HEK293 (cell line): ENCODE measurements around the gene OBP2B.

Experiments used
- CTCF ChIA-PET: fragments of 350-600 bp; formaldehyde crosslinking; extraction: SDS; loops from one replicate; lab custom pipeline; 2021; ENCODE audit warnings: antibody characterized with exemption; lab: Yijun Ruan, JAX
- POLR2A ChIA-PET: fragments of 300-600 bp; formaldehyde crosslinking; extraction: SDS; loops from one replicate; lab custom pipeline; 2020; ENCODE audit warnings: antibody characterized with exemption, inconsistent platforms; lab: Yijun Ruan, JAX
- H3K27ac ChIP-seq: fragments of 200-500 bp; sonication (Bioruptor generic); 2 replicates; pipeline ENCODE4 v1.5.1; 2014; ENCODE audit warnings: low read depth, low read length, control low read depth, inconsistent platforms; ENCODE audit errors: extremely low read depth
- H3K36me3 ChIP-seq, 2 experiments: fragments of 200-500 bp in 1 of 2; sonication (Bioruptor generic) in 1 of 2; 1 replicate in 1 of 2; 2 replicates in 1 of 2; pipeline ENCODE4 v1.5.1; 2014 to 2017; ENCODE audit warnings: inconsistent platforms in 2 of 2, low read length in 2 of 2; ENCODE audit not compliant: control insufficient read depth in 2 of 2, insufficient read depth in 1 of 2
- H3K4me1 ChIP-seq: fragments of 200-500 bp; sonication (Bioruptor generic); 2 replicates; pipeline ENCODE4 v1.5.1; 2014; ENCODE audit warnings: mild to moderate bottlenecking, low read length, inconsistent platforms; ENCODE audit not compliant: control insufficient read depth, insufficient read depth
- H3K4me3 ChIP-seq: 2 replicates; pipeline ENCODE4 v1.5.1; 2011; ENCODE audit warnings: low read depth, mild to moderate bottlenecking, control low read depth, low read length, moderate library complexity
- H3K9me3 ChIP-seq: fragments of 200-500 bp; sonication (Bioruptor generic); 2 replicates; pipeline ENCODE4 v1.5.1; 2014; ENCODE audit warnings: low read depth, low read length, inconsistent platforms; ENCODE audit not compliant: control insufficient read depth, insufficient read depth
- KLF16 ChIP-seq: fragments of 450-650 bp; formaldehyde crosslinking; IDR thresholded peaks from 2 replicates; pipeline ENCODE4 v1.5.1; 2017; ENCODE audit warnings: missing biosample characterization, missing genetic modification characterization
- SP7 ChIP-seq: fragments of 450-650 bp; formaldehyde crosslinking; IDR thresholded peaks from 2 replicates; pipeline ENCODE4 v1.5.1; 2016; ENCODE audit warnings: missing biosample characterization, missing genetic modification characterization
- TRIM28 ChIP-seq: IDR thresholded peaks from 2 replicates; pipeline ENCODE4 v1.6.1; 2011; ENCODE audit warnings: low read length, control low read depth, borderline replicate concordance
- ZBTB1 ChIP-seq: fragments of 450-650 bp; formaldehyde crosslinking; IDR thresholded peaks from 2 replicates; pipeline ENCODE4 v1.5.1; 2016; ENCODE audit warnings: missing biosample characterization, missing genetic modification characterization
- ZBTB17 ChIP-seq: fragments of 450-650 bp; formaldehyde crosslinking; IDR thresholded peaks from 2 replicates; pipeline ENCODE4 v1.5.1; 2016; ENCODE audit warnings: missing biosample characterization, missing genetic modification characterization
- ZBTB48 ChIP-seq: fragments of 450-650 bp; formaldehyde crosslinking; IDR thresholded peaks from 2 replicates; pipeline ENCODE4 v1.5.1; 2016; ENCODE audit warnings: missing biosample characterization, missing genetic modification characterization
- ZIC2 ChIP-seq: fragments of 450-650 bp; formaldehyde crosslinking; IDR thresholded peaks from 2 replicates; pipeline ENCODE4 v1.5.1; 2016; ENCODE audit warnings: missing biosample characterization, missing genetic modification characterization
- ZNF114 ChIP-seq: fragments of 450-650 bp; formaldehyde crosslinking; IDR thresholded peaks from 2 replicates; pipeline ENCODE4 v1.5.0; 2017; ENCODE audit warnings: missing biosample characterization, missing genetic modification characterization
- ZNF138 ChIP-seq: fragments of 450-650 bp; formaldehyde crosslinking; IDR thresholded peaks from 2 replicates; pipeline ENCODE4 v1.5.1; 2016; ENCODE audit warnings: missing biosample characterization, missing genetic modification characterization, borderline replicate concordance
- ZNF140 ChIP-seq: fragments of 450-650 bp; formaldehyde crosslinking; IDR thresholded peaks from 2 replicates; pipeline ENCODE4 v1.5.1; 2016; ENCODE audit warnings: missing biosample characterization, missing genetic modification characterization
- ZNF146 ChIP-seq: fragments of 450-650 bp; formaldehyde crosslinking; IDR thresholded peaks from 2 replicates; pipeline ENCODE4 v1.5.1; 2016; ENCODE audit warnings: missing biosample characterization, missing genetic modification characterization
- ZNF19 ChIP-seq: fragments of 450-650 bp; formaldehyde crosslinking; IDR thresholded peaks from 2 replicates; pipeline ENCODE4; 2016; ENCODE audit warnings: missing biosample characterization, missing genetic modification characterization, low read depth
- ZNF211 ChIP-seq: fragments of 450-650 bp; formaldehyde crosslinking; IDR thresholded peaks from 2 replicates; pipeline ENCODE4 v1.5.1; 2016; ENCODE audit warnings: low read depth, missing biosample characterization, missing genetic modification characterization
- ZNF24 ChIP-seq: fragments of 450-650 bp; formaldehyde crosslinking; IDR thresholded peaks from 2 replicates; pipeline ENCODE4 v1.5.1; 2016; ENCODE audit warnings: missing biosample characterization, missing genetic modification characterization
- ZNF37A ChIP-seq: fragments of 450-650 bp; IDR thresholded peaks from 2 replicates; pipeline ENCODE4 v1.5.1; 2018; ENCODE audit warnings: missing biosample characterization, missing genetic modification characterization
- ZNF391 ChIP-seq: fragments of 450-650 bp; formaldehyde crosslinking; IDR thresholded peaks from 2 replicates; pipeline ENCODE4 v1.5.1; 2016; ENCODE audit warnings: low read depth, missing biosample characterization, missing genetic modification characterization, borderline replicate concordance
- ZNF423 ChIP-seq: fragments of 450-650 bp; formaldehyde crosslinking; IDR thresholded peaks from 2 replicates; pipeline ENCODE4 v1.5.1; 2016; ENCODE audit warnings: missing biosample characterization, missing genetic modification characterization
- ZNF473 ChIP-seq: fragments of 450-650 bp; formaldehyde crosslinking; IDR thresholded peaks from 2 replicates; pipeline ENCODE4 v1.5.1; 2017; ENCODE audit warnings: missing biosample characterization, missing genetic modification characterization
- ZNF561 ChIP-seq: fragments of 450-650 bp; IDR thresholded peaks from 2 replicates; pipeline ENCODE4 v1.5.1; 2018; ENCODE audit warnings: missing biosample characterization, missing genetic modification characterization, borderline replicate concordance
- ZNF600 ChIP-seq: fragments of 450-650 bp; formaldehyde crosslinking; IDR thresholded peaks from 2 replicates; pipeline ENCODE4 v1.5.1; 2016; ENCODE audit warnings: missing biosample characterization, missing genetic modification characterization
- ZNF610 ChIP-seq: fragments of 450-650 bp; formaldehyde crosslinking; IDR thresholded peaks from 2 replicates; pipeline ENCODE4 v1.5.1; 2016; ENCODE audit warnings: missing biosample characterization, missing genetic modification characterization, borderline replicate concordance
- ZNF660 ChIP-seq: fragments of 450-650 bp; IDR thresholded peaks from 2 replicates; pipeline ENCODE4 v1.5.1; 2018; ENCODE audit warnings: missing biosample characterization, mild to moderate bottlenecking, missing genetic modification characterization
- ZNF791 ChIP-seq: fragments of 450-650 bp; formaldehyde crosslinking; IDR thresholded peaks from 2 replicates; pipeline ENCODE4 v1.5.1; 2016; ENCODE audit warnings: missing biosample characterization, missing genetic modification characterization
- ZNF792 ChIP-seq: fragments of 450-650 bp; formaldehyde crosslinking; IDR thresholded peaks from 2 replicates; pipeline ENCODE4 v1.5.1; 2016; ENCODE audit warnings: missing biosample characterization, missing genetic modification characterization
- TF ChIP-seq, protein P1 (sequence below): fragments of 450-650 bp; formaldehyde crosslinking; IDR thresholded peaks from 2 replicates; pipeline ENCODE4 v1.5.1; 2016; ENCODE audit warnings: missing biosample characterization, missing genetic modification characterization
- TF ChIP-seq, protein P2 (sequence below): fragments of 450-650 bp; formaldehyde crosslinking; IDR thresholded peaks from 2 replicates; pipeline ENCODE4 v1.5.1; 2016; ENCODE audit warnings: missing biosample characterization, missing genetic modification characterization

Gene OBP2B

DNA sequence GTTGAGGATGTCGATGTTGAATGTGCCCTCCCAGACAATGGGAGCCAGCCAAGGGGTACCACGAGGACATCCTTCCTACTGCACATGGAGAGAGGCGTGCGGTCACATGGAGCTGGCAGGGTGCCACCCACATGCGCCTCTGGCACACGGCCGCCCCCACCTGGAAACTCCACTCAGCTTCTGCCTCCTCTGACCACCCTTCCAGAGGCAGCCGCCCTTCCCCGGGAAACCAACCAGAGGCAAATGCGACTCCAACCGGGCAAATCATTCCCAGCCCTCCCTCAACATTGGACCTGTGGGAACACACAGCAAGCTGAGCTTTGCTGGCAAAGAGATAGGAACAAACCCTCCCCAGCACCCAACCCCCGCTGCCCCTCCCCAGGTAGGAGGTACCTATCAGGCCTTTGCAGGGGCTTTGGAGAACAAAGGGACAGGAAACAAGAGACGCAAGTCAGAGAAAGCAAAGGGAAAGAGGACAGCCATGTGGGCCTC is 48.5 kb upstream of the OBP2B start (continued):
- TF ChIP-seq ZNF114 (tag by site-specific recombination) = no peak
- TF ChIP-seq ZNF140 (tag by site-specific recombination) = no peak
- TF ChIP-seq ZNF423 (tag by site-specific recombination) = no peak

DNA sequence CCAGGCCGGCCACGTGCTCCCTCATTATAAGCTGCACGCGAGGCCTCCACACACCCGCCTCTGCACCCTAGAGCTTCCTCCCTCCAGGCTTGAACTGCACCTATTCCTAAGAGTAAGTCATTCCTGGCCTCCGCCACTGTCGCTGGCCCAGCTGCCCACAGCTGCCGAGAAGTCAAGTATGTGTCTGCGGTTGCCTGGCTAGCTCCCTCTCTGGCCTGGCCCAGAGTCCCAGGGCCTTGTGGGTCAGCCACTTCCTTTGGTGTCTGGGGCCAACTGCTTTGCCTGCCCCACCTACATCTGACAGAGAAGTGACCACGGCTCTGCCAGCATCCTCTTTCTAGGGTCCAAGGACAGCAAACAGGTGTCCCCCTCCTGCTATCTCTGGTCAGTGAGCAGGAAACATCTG is 47.6 kb upstream of the OBP2B start:
- CTCF ChIA-PET = interaction anchor here (2.8 kb wide), 1 partner anchor 18 kb away, joined by 7 read pairs; no protein-coding TSS in a partner anchor
- no peak overlapping the region for H3K27ac ChIP-seq
- POLR2A ChIA-PET = no interaction called here
- no peaks in the 10 kb centered on the region for H3K4me1 ChIP-seq
- no peaks in the 10 kb centered on the region for H3K9me3 ChIP-seq
- H3K36me3 ChIP-seq = no peaks in the 10 kb centered on the region
- TF ChIP-seq ZNF473 = no peak
- no peak for TF ChIP-seq ZNF211
- TF ChIP-seq ZBTB48 (tag by site-specific recombination) = no peak
- no peak for TF ChIP-seq ZNF391 (tag by site-specific recombination)
- no peak for TF ChIP-seq ZNF791
- TF ChIP-seq ZNF146 = no peak
- TF ChIP-seq ZNF24 = no peak
- no peak for TF ChIP-seq ZNF610 (tag by site-specific recombination)
- no peak for TF ChIP-seq ZBTB17 (tag by site-specific recombination)
- no peak for TF ChIP-seq ZNF138 (tag by site-specific recombination)
- TF ChIP-seq TRIM28 = no peak
- no peak overlapping the region for H3K4me3 ChIP-seq

DNA sequence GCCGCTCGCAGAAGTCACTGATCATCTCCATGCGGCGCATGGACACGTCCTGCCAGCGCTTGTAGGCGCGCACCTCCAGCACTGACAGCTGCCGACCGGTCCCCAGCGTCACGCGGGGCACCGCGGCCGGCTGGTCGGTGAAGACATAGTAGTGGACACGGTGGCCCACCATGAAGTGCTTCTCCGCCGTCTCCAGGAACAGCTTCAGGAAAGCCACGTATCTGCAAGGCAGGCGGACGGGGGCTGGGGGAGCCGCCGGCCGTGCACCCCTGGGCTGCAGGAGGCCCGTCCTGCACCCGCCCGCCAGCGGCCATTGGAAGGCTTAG is 47.0 kb upstream of the OBP2B start:
- POLR2A ChIA-PET = no interaction called here
- H3K27ac ChIP-seq = no peak overlapping the region
- no peaks in the 10 kb centered on the region for H3K9me3 ChIP-seq
- H3K4me3 ChIP-seq = no peak overlapping the region
- TF ChIP-seq, protein P1, sequence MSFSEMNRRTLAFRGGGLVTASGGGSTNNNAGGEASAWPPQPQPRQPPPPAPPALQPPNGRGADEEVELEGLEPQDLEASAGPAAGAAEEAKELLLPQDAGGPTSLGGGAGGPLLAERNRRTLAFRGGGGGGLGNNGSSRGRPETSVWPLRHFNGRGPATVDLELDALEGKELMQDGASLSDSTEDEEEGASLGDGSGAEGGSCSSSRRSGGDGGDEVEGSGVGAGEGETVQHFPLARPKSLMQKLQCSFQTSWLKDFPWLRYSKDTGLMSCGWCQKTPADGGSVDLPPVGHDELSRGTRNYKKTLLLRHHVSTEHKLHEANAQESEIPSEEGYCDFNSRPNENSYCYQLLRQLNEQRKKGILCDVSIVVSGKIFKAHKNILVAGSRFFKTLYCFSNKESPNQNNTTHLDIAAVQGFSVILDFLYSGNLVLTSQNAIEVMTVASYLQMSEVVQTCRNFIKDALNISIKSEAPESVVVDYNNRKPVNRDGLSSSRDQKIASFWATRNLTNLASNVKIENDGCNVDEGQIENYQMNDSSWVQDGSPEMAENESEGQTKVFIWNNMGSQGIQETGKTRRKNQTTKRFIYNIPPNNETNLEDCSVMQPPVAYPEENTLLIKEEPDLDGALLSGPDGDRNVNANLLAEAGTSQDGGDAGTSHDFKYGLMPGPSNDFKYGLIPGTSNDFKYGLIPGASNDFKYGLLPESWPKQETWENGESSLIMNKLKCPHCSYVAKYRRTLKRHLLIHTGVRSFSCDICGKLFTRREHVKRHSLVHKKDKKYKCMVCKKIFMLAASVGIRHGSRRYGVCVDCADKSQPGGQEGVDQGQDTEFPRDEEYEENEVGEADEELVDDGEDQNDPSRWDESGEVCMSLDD (tag by site-specific recombination) = no peak
- TF ChIP-seq ZBTB1 (no peak), SP7 (tag by site-specific recombination) (no peak), ZNF19 (tag by site-specific recombination) (no peak), ZNF660 (no peak), ZNF561 (tag by site-specific recombination) (no peak), ZIC2 (tag by site-specific recombination) (no peak), KLF16 (no peak), ZNF600 (tag by site-specific recombination) (no peak), ZNF792 (tag by site-specific recombination) (no peak), ZNF37A (tag by site-specific recombination) (no peak)
- TF ChIP-seq, protein P2, sequence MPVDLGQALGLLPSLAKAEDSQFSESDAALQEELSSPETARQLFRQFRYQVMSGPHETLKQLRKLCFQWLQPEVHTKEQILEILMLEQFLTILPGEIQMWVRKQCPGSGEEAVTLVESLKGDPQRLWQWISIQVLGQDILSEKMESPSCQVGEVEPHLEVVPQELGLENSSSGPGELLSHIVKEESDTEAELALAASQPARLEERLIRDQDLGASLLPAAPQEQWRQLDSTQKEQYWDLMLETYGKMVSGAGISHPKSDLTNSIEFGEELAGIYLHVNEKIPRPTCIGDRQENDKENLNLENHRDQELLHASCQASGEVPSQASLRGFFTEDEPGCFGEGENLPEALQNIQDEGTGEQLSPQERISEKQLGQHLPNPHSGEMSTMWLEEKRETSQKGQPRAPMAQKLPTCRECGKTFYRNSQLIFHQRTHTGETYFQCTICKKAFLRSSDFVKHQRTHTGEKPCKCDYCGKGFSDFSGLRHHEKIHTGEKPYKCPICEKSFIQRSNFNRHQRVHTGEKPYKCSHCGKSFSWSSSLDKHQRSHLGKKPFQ (tag by site-specific recombination) = no peak
- TF ChIP-seq, all 188 proteins: peak for 0
- CTCF ChIA-PET = interaction anchor here (2.8 kb wide), 1 partner anchor 17 kb away, joined by 7 read pairs; no protein-coding TSS in a partner anchor
- no peaks in the 10 kb centered on the region for H3K36me3 ChIP-seq
- H3K4me1 ChIP-seq = no peaks in the 10 kb centered on the region
